Left ventricle myocardium inferior (tissue), 1 donor: ENCODE results near the gene MAPK8IP3. TPM values are rescaled to one million over a fixed set of nuclear protein-coding genes. Genes with fewer than 3 reads are reported as not detected.
A peak's percentile ranks its signal among the peaks of the same experiment; 100 is the strongest.

Experiments used
- DNase-seq: peaks from one replicate; pipeline ENCODE4 v3.0.0-alpha.2; 2020
- H3K27ac ChIP-seq: fragments of 200-600 bp; replicated peaks from 2 replicates; pipeline ENCODE4 v1.8.0; 2021
- H3K27me3 ChIP-seq: fragments of 200-600 bp; 2 replicates; pipeline ENCODE4 v1.8.0; 2021; ENCODE audit warnings: low read depth
- H3K36me3 ChIP-seq: fragments of 200-600 bp; 2 replicates; pipeline ENCODE4 v1.8.0; 2021
- H3K4me1 ChIP-seq: fragments of 200-600 bp; 2 replicates; pipeline ENCODE4 v1.8.0; 2021
- H3K4me3 ChIP-seq: fragments of 200-600 bp; 2 replicates; pipeline ENCODE4 v1.8.0; 2021; ENCODE audit warnings: mild to moderate bottlenecking, moderate library complexity
- H3K9me3 ChIP-seq: fragments of 200-600 bp; replicated peaks from 2 replicates; pipeline ENCODE4 v1.8.0; 2021
- intact Hi-C: fragments of 100-400 bp; cut with micrococcal nuclease; formaldehyde crosslinking; loops from one replicate; pipeline ENCODE4 v1.11.0; 2022
- total RNA-seq: library from RNA; stranded (reverse); fragmentation: NEBNext Ultra II Directional; extraction: Animal tissue kit (Norgen Biotek cat#: 25700); gene quantifications from one replicate; pipeline ENCODE4 v1.2.1, GENCODE V29; 2021
- TF ChIP-seq, protein P1 (sequence below): fragments of 200-600 bp; IDR thresholded peaks from 2 replicates; pipeline ENCODE4 v1.8.0; 2021; ENCODE audit warnings: antibody characterized with exemption, mild to moderate bottlenecking, borderline replicate concordance
- donor health status: DM: no; HTN: yes; CAD: no; lungs with severe emphysema.

Gene MAPK8IP3
- total RNA-seq, 1 donor from 2014 or later = 56.0 TPM

DNA sequence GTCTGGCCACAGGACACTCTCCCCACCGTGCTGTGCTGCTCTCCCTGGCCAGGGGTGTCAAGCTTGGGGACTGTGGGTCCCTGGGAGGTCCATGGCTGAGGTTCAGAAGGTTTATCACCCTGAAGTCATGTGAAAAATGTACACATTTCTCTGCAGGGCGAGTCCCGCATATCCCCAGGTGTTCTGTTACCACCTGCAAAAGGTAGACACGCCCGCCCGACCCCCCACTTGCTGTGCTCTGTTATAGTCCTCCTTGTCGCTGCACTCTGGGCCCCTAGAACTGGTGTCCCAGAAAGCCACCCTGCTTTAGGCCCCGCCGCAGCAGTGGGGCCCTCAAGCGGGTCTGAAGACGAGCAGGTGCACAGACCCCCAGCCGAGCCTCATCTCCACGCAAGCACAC is 16.1 kb upstream of the MAPK8IP3 start:
- no peak for DNase-seq
- Histone ChIP-seq H3K27me3 (no peaks in the 10 kb centered on the region), H3K9me3 (no peaks in the 10 kb centered on the region), H3K4me1 (peaks cover 9% of the 10 kb centered on the region), H3K27ac (peak overlapping the region; percentile 36), H3K36me3 (peaks cover 81% of the 10 kb centered on the region), H3K4me3 (no peak overlapping the region)
- intact Hi-C loops = no loop called here
- TF ChIP-seq, protein P1, sequence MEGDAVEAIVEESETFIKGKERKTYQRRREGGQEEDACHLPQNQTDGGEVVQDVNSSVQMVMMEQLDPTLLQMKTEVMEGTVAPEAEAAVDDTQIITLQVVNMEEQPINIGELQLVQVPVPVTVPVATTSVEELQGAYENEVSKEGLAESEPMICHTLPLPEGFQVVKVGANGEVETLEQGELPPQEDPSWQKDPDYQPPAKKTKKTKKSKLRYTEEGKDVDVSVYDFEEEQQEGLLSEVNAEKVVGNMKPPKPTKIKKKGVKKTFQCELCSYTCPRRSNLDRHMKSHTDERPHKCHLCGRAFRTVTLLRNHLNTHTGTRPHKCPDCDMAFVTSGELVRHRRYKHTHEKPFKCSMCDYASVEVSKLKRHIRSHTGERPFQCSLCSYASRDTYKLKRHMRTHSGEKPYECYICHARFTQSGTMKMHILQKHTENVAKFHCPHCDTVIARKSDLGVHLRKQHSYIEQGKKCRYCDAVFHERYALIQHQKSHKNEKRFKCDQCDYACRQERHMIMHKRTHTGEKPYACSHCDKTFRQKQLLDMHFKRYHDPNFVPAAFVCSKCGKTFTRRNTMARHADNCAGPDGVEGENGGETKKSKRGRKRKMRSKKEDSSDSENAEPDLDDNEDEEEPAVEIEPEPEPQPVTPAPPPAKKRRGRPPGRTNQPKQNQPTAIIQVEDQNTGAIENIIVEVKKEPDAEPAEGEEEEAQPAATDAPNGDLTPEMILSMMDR = no peak

DNA sequence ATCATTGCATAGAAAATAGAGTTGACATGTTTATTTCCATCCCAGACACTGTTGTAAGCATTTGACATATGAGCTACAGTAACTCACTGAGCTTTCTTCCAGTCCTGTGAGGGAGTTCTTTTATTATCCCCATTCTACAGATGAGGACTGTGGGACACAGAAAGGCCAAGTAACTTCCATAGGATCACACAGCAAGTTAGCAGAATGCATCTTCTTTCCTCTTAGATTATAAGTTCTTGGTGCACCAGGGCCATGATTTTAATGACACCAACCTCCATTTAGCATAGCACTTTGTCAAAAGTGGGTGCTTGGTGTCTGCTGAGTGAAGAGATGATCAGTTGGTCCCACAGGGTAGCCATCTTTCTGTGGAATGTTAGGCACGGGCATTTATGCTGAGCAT is 15.2 kb upstream of the MAPK8IP3 start:
- peaks cover 9% of the 10 kb centered on the region for H3K4me1 ChIP-seq
- H3K9me3 ChIP-seq = no peaks in the 10 kb centered on the region
- H3K27me3 ChIP-seq = no peaks in the 10 kb centered on the region
- TF ChIP-seq, protein P1 = no peak
- no peak overlapping the region for H3K4me3 ChIP-seq
- H3K36me3 ChIP-seq = peaks cover 82% of the 10 kb centered on the region
- H3K27ac ChIP-seq = peak overlapping the region; percentile 42
- DNase-seq = no peak
- intact Hi-C loops = no loop called here

DNA sequence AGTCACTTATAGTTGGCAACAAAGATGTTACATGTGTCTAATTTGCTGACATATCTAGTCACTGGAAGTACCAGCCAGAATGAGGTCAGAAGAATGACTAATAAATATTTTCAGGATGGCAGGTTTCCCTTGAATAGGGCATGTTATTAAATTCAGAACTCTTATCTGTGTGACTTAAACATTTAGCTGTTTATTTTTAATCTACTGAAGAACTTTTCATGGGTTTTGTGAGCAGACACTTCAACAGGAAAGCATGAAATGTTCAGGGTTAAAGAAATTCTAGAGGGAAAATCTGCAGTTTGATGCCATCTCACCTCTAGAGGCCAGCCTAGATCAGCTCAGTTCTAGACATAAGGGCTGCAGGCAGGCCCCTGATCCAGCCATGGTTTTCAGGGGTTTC is 14.7 kb upstream of the MAPK8IP3 start:
- intact Hi-C loops = no loop called here
- Histone ChIP-seq H3K4me1 (peaks cover 9% of the 10 kb centered on the region), H3K27ac (peak overlapping the region; percentile 42), H3K27me3 (no peaks in the 10 kb centered on the region), H3K9me3 (no peaks in the 10 kb centered on the region), H3K4me3 (no peak overlapping the region), H3K36me3 (peaks cover 82% of the 10 kb centered on the region)
- TF ChIP-seq, protein P1 = peak; percentile 18
- DNase-seq = no peak

DNA sequence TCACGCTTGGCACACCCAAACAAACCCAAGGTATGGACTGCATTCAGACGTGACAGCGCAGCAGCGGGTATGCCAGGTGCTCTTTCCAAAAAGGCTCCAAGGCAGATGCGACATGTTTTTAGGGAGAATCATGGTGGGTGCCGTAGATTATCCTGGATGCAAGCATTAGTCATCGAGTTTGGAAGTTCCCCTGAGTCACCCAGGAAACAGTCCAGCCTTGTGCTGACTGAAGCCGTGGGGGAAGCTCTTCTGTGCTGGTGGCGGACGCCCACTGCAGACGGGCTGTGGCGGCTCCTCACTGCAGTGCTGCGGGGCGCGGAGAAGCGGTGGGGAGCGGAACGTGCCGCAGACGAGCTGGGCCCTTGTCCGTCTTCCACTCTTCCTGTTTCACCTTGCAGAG is 14.0 kb upstream of the MAPK8IP3 start:
- H3K4me1 ChIP-seq = peaks cover 9% of the 10 kb centered on the region
- H3K27me3 ChIP-seq = no peaks in the 10 kb centered on the region
- TF ChIP-seq, protein P1 = no peak
- H3K36me3 ChIP-seq = peaks cover 76% of the 10 kb centered on the region
- no peaks in the 10 kb centered on the region for H3K9me3 ChIP-seq
- H3K4me3 ChIP-seq = no peak overlapping the region
- H3K27ac ChIP-seq = peak overlapping the region; percentile 42
- DNase-seq = no peak
- intact Hi-C loops = no loop called here

GRCh38 chr16:1696863-1697262 is 9.1 kb upstream of the MAPK8IP3 start:
- Histone ChIP-seq H3K9me3 (no peaks in the 10 kb centered on the region), H3K36me3 (peaks cover 72% of the 10 kb centered on the region), H3K4me1 (no peaks in the 10 kb centered on the region), H3K27ac (no peak overlapping the region), H3K4me3 (no peak overlapping the region), H3K27me3 (no peaks in the 10 kb centered on the region)
- TF ChIP-seq, protein P1 = no peak
- intact Hi-C loops = no loop called here
- DNase-seq = no peak

DNA sequence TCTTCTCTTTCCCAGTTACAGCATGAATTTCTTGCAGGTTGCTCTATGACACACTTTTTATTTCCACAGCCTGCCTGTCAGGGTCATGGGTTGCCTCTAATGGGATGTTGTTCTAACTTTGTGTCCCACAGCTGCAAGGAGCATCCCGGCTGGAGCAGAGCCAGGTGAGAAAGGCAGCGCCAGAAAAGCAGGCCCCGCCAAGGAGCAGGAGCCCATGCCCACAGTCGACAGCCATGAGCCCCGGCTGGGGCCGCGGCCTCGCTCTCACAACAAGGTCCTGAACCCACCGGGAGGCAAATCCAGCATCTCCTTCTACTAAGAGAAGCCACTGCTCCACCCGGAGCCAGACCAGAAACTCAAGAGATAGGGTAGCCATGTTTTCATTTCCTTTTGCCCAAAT is 7.3 kb upstream of the MAPK8IP3 start:
- no peak overlapping the region for H3K4me3 ChIP-seq
- TF ChIP-seq, protein P1 = no peak
- DNase-seq = no peak
- intact Hi-C loops = no loop called here
- peaks cover 61% of the 10 kb centered on the region for H3K36me3 ChIP-seq
- no peaks in the 10 kb centered on the region for H3K27me3 ChIP-seq
- H3K4me1 ChIP-seq = no peaks in the 10 kb centered on the region
- no peaks in the 10 kb centered on the region for H3K9me3 ChIP-seq
- H3K27ac ChIP-seq = no peak overlapping the region
